Mesenteric fat pad (tissue), 1 donor: ENCODE results near the gene PCDH7. TPM values are rescaled to one million over a fixed set of nuclear protein-coding genes. Genes with fewer than 3 reads are reported as not detected.

ENCODE experiments used
- DNase-seq: peaks from one replicate; pipeline ENCODE4 v3.0.0-alpha.2; 2020; ENCODE audit warnings: low spot score
- long read RNA-seq: library from polyadenylated mRNA; unstranded; transcript quantifications from one replicate; pipeline ENCODE4 v2.0.0, GENCODE V29; 2020
- total RNA-seq: library from RNA; stranded (reverse); fragmentation: NEBNext Ultra II Directional; extraction: Animal tissue kit (Norgen Biotek cat#: 25700); gene quantifications from one replicate; pipeline ENCODE4 v1.2.1, GENCODE V29; 2021
- donor health status: DM: yes; HTN: yes; CAD: no.

PCDH7 gene
- total RNA-seq: 0.93 TPM
- long read RNA-seq: 0 reads

GRCh38 chr4:30720021-30720660 is at the start of gene PCDH7:
PCDH7 (plus strand) TSS chr4:30720369; CDS start chr4:30721423, 1,054 bp downstream.
- no peak for DNase-seq

GRCh38 chr4:30671926-30672448 is 48.2 kb upstream of the PCDH7 start:
- no peak for DNase-seq

- DNase-seq: no peak
These were observed 24.0 kb upstream of the PCDH7 start for GRCh38 chr4:30696191-30696590.

DNA sequence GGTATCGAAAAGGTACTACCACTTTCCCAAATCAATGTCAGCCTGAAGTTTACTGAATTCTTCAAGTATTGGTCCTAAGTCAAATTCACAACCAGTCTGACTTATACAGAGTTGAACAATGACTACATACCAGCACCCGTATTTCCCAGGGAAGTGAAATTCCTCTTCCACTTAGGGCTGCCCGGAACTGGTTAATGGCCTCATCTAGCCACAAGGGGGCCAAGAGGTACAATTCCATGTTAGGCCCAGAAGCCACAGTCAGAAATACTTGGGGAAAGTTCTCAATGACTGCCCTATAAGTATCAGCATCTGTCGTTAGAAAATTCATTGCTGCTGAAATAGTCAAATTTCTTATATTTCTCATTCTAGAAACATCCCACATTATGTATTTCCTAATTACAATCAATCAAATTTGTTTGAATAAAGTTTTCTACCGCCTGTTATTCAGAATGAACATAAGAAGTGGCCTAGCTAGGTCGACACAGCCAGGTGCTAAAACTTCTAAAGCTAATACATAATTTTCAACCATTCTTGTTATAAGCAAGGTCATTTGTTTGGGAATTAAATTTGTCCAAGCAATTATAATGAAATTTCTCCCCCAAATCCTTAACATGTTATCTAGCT is 5.6 kb upstream of the PCDH7 start:
- DNase-seq: no peak

- DNase-seq: no peak
These were observed 4.0 kb upstream of the PCDH7 start for GRCh38 chr4:30716158-30716557.

- DNase-seq: no peak
These were observed 3.4 kb upstream of the PCDH7 start for GRCh38 chr4:30716681-30717207.

- DNase-seq: no peak
These were observed 2.8 kb upstream of the PCDH7 start for GRCh38 chr4:30717208-30718020.

GRCh38 chr4:30718021-30718542 is 2.1 kb upstream of the PCDH7 start:
- DNase-seq: no peak

DNA sequence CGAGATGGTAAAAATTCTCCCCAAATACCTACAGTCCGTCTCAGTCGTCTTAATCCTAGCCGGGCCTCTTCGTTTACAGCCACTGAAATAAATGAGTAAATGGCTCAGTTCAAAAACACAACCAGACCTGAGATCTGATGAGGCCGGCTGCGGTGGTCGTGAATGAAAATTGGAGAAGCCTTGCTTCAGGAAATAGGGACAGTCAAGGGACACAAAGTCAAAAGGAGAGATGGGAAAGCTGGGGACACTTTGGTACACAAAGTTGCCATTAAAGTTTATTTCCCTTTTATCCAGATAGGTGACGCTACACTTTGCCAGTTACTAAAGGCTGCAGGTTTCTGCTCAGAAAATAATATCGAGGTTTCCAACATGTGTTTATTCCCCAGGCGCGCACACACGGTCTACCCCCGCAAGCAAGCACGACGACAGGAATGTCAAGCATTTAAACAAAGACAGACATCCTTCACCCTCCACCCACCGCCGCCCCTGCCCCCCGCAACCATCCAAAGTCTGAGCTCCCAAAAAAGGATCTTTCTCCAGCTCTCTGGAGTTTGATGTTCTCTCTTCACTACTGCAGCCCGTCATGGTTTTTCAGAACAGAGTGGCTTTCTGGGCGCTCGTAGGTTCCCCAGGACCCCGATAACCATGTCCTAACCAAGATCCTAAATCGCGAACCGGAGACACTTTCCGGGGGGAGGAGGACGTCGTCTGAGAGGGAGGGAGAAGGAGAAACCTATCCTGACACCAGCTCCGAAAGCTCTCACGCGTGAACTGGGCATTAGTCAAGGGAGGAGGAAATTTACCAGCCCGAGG is 1.3 kb upstream of the PCDH7 start:
- DNase-seq: no peak

DNA sequence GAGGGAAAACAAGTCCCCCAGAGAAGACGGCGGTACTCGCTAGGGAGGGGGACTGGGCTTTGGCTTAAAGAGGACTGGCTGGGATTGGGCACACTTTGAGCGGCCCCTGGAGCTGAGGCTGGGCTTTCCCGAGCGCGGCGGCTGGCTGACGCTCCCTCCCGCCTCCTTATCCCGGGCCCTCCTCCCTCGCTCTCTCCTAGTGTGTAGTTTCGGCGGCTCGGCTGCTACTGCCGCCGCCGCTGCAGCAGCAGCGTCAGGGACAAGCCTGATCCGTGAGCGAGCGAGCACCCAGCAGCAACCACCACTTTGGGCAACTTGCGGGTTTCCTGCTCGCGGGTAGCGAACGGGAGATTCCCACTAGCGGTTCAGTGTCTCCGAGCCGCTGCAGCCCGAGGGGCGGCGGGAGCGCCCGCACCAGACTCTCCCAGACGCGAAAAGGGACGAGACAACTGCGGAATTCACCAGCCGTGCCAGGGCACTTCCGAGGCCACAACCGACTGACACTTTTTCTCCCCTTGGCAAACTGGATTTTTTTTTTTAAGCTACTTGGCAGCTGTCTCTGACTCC is 632 bp upstream of the PCDH7 start:
- no peak for DNase-seq

- no peak for DNase-seq
These were observed 554 bp downstream of the PCDH7 start for GRCh38 chr4:30720661-30721184.

DNA sequence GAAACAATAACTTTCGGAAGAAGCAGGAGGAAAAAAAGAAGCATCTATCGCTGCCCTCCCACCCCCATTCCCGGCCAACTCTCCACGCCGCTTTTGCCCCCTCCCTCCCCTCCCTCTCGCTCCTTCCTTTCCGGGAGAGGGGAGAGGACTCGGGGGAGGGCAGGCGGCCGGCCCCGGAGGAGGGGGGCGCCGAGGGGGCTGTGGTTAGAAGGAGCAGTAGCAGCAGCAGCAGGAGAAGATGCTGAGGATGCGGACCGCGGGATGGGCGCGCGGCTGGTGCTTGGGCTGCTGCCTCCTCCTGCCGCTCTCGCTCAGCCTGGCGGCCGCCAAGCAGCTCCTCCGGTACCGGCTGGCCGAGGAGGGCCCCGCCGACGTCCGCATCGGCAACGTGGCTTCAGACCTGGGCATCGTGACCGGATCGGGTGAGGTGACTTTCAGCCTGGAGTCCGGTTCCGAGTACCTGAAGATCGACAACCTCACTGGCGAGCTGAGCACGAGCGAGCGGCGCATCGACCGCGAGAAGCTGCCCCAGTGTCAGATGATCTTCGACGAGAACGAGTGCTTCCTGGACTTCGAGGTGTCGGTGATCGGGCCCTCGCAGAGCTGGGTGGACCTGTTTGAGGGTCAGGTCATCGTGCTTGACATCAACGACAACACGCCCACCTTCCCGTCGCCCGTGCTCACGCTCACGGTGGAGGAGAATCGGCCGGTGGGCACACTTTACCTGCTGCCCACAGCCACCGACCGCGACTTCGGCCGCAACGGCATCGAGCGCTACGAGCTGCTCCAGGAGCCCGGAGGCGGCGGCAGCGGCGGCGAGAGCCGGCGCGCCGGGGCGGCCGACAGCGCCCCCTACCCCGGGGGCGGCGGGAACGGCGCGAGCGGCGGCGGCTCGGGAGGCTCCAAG is 1.3 kb downstream of the PCDH7 start:
- no peak for DNase-seq

GRCh38 chr4:30722092-30722358 is 1.9 kb downstream of the PCDH7 start:
- DNase-seq: no peak

GRCh38 chr4:30722359-30723200 is 2.4 kb downstream of the PCDH7 start:
- DNase-seq: no peak

DNA sequence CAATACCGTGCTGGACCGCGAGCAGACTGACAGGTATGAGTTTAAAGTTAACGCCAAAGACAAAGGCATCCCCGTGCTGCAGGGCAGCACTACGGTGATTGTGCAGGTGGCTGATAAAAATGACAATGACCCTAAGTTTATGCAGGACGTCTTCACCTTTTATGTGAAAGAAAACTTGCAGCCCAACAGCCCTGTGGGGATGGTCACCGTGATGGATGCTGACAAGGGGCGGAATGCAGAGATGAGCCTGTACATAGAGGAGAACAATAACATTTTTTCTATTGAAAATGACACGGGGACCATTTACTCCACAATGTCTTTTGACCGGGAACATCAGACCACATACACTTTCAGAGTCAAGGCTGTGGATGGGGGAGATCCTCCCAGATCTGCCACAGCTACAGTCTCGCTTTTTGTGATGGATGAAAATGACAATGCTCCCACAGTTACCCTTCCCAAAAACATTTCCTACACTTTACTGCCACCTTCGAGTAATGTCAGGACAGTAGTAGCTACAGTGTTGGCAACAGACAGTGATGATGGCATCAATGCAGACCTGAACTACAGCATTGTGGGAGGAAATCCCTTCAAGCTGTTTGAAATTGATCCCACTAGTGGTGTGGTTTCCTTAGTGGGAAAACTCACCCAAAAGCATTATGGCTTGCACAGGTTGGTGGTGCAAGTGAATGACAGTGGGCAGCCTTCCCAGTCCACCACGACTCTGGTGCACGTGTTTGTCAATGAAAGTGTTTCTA is 3.2 kb downstream of the PCDH7 start:
- DNase-seq: no peak

DNA sequence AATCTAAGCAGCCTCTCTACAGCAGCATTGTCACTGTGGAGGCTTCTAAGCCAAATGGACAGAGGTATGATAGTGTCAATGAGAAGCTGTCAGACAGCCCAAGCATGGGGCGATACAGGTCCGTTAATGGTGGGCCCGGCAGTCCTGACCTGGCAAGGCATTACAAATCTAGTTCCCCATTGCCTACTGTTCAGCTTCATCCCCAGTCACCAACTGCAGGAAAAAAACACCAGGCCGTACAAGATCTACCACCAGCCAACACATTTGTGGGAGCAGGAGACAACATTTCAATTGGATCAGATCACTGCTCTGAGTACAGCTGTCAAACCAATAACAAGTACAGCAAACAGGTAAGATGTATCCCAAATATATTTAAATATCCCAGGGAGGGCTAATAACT is 4.1 kb downstream of the PCDH7 start:
- no peak for DNase-seq

GRCh38 chr4:30725562-30725961 is 5.4 kb downstream of the PCDH7 start:
- no peak for DNase-seq
